Activated CD8-positive, alpha-beta T cell treated with anti-CD3 and anti-CD28 coated beads for 36 hours (primary cell): Measurements from ENCODE around the gene MAU2. TPM values are rescaled to one million over a fixed set of nuclear protein-coding genes. Genes with fewer than 3 reads are reported as not detected.

ENCODE experiments used
- ATAC-seq: fragments of 200-7000 bp; cut with Tn5 transposase; one replicate; pipeline ENCODE4 v1.10.0; 2021; ENCODE audit warnings: mild to moderate bottlenecking, moderate library complexity
- CTCF ChIA-PET: fragments of 350-600 bp; sonication (Branson Sonifier 250); formaldehyde crosslinking; loops from one replicate; lab custom pipeline; 2021; ENCODE audit warnings: antibody characterized with exemption; lab: Charles Lee
- POLR2A ChIA-PET: fragments of 350-600 bp; sonication (Branson Sonifier 250); formaldehyde crosslinking; loops from one replicate; lab custom pipeline; 2021; ENCODE audit warnings: antibody characterized with exemption; lab: Charles Lee
- DNase-seq: peaks from one replicate; pipeline ENCODE4 v3.0.0-alpha.2; 2020
- H3K27ac Mint-ChIP-seq: one replicate; pipeline ENCODE4 v1.8.0; 2021; ENCODE audit warnings: mild to moderate bottlenecking, mixed read lengths
- H3K27me3 Mint-ChIP-seq: one replicate; pipeline ENCODE4 v1.8.0; 2021; ENCODE audit warnings: mixed read lengths
- H3K36me3 Mint-ChIP-seq: one replicate; pipeline ENCODE4 v1.8.0; 2021; ENCODE audit warnings: low read depth, mixed read lengths
- H3K4me1 Mint-ChIP-seq: one replicate; pipeline ENCODE4 v1.8.0; 2021; ENCODE audit warnings: low read depth, mixed read lengths
- H3K4me3 Mint-ChIP-seq: one replicate; pipeline ENCODE4 v1.8.0; 2021; ENCODE audit warnings: mild to moderate bottlenecking, moderate library complexity, mixed read lengths
- H3K9me3 Mint-ChIP-seq: one replicate; pipeline ENCODE4 v1.8.0; 2021; ENCODE audit warnings: mixed read lengths
- CTCF ChIP-seq: fragments of 200-600 bp; IDR thresholded peaks from one replicate; pipeline ENCODE4 v1.8.0; 2022; ENCODE audit warnings: antibody characterized with exemption, mild to moderate bottlenecking
- intact Hi-C: fragments of 100-400 bp; cut with micrococcal nuclease; formaldehyde crosslinking; loops from one replicate; pipeline ENCODE4 v1.10.0; 2022
- total RNA-seq, 2 experiments: library from RNA; stranded (reverse); gene quantifications; one replicate each; pipeline ENCODE4 v1.2.3, GENCODE V29; 2021

The MAU2 gene
- total RNA-seq, 2 experiments from 2014 or later = 38.4 to 39.4 TPM

DNA sequence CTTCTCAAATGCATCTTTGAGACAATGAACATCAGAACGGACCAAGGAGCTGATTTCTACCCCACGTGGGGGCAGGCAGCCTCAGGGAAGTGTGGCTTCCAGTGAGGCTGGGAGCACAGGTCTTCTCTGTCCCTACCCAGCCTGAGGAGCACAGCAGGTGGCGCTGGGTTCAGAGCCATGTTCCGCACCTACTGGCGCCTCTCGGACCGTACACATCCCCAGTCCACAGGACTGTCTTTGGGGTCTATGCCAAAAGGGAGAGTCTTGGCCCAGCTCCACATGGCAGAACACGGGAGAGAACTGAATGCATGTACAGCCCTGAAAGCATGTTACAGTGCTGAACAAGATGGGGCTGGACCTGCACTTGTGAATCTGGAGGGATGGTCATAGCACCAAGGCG lies 22.9 kb upstream of the MAU2 start:
- no peaks in the 10 kb centered on the region for H3K27me3 Mint-ChIP-seq
- intact Hi-C loops = no loop called here
- CTCF ChIA-PET = interaction anchor here (0.7 to 1.5 kb wide), 2 partner anchors 10 to 17 kb away, joined by 3 read pairs; no protein-coding TSS in a partner anchor
- H3K27ac Mint-ChIP-seq = no peak overlapping the region
- DNase-seq (no peak), ATAC-seq (no peak)
- peaks cover 2% of the 10 kb centered on the region for H3K9me3 Mint-ChIP-seq
- TF ChIP-seq CTCF = no peak
- H3K4me1 Mint-ChIP-seq = no peaks in the 10 kb centered on the region
- POLR2A ChIA-PET = no interaction called here
- H3K4me3 Mint-ChIP-seq = no peak overlapping the region
- peaks cover 30% of the 10 kb centered on the region for H3K36me3 Mint-ChIP-seq

DNA sequence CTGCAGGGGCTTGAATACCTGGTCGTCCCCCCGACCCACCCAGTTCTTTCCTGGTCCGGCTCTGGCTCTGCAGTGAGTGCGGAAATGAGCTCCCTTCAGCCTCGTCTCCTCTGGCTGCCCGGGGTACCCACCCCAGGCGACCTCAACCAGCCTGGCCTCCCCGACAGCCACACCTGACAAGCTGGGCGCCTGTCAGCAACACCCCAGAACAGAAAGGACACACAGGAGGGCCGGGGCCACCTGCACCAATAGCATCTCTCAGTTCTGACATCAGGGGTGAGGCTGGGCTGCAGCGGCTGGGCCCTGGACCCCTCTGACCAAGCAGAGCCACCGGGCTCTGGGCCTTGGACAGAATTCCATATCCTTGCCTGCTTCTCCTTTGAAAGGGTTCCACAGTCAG lies 20.0 kb upstream of the MAU2 start:
- POLR2A ChIA-PET = interaction anchor here (1.0 to 1.2 kb wide), 2 partner anchors 10 to 109 kb away, joined by 4 to 5 read pairs; partner anchors contain the start of genes BORCS8 and RFXANK
- TF ChIP-seq CTCF = no peak
- no peak for ATAC-seq
- Mint-ChIP-seq H3K9me3 (no peaks in the 10 kb centered on the region), H3K4me3 (no peak overlapping the region), H3K27me3 (no peaks in the 10 kb centered on the region), H3K4me1 (no peaks in the 10 kb centered on the region), H3K36me3 (peaks cover 19% of the 10 kb centered on the region), H3K27ac (no peak overlapping the region)
- no peak for DNase-seq
- CTCF ChIA-PET = no interaction called here
- intact Hi-C loops = no loop called here

DNA sequence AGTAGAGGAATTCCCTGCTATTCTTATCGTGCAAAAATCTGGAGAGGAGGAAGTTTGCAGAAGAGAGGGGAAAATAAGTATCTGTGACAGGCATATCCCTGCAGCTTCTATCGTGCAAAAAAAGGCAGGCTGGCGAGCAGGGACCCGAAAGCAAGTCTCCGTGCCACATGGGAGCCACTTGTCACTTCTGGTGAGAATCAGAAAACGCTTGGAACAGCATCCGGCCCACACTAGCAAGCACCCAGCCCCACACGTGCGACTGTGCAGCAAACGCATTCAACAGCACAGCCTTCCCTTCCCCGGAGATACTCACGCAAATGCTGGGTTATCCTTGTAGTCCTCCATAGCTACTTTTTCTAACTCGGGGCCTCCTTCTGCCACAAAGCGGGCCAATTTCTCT lies 17.2 kb upstream of the MAU2 start:
- Mint-ChIP-seq H3K36me3 (peaks cover 19% of the 10 kb centered on the region), H3K27me3 (no peaks in the 10 kb centered on the region), H3K4me3 (no peak overlapping the region), H3K27ac (no peak overlapping the region), H3K9me3 (no peaks in the 10 kb centered on the region), H3K4me1 (no peaks in the 10 kb centered on the region)
- DNase-seq (no peak), ATAC-seq (no peak)
- ChIA-PET CTCF (no interaction called here), POLR2A (no interaction called here)
- no peak for TF ChIP-seq CTCF
- intact Hi-C loops = no loop called here

- no peaks in the 10 kb centered on the region for H3K9me3 Mint-ChIP-seq
- H3K36me3 Mint-ChIP-seq = peaks cover 22% of the 10 kb centered on the region
- no peak for TF ChIP-seq CTCF
- H3K27ac Mint-ChIP-seq = no peak overlapping the region
- no peaks in the 10 kb centered on the region for H3K27me3 Mint-ChIP-seq
- no peaks in the 10 kb centered on the region for H3K4me1 Mint-ChIP-seq
- no peak for DNase-seq
- intact Hi-C loops = no loop called here
- CTCF ChIA-PET = interaction anchor here (1.4 kb wide), 1 partner anchor 13 kb away, joined by 3 read pairs; no protein-coding TSS in a partner anchor
- POLR2A ChIA-PET = no interaction called here
- no peak for ATAC-seq
- no peak overlapping the region for H3K4me3 Mint-ChIP-seq
Measured at GRCh38 chr19:19304186-19304965, 16.3 kb upstream of the MAU2 start.

DNA sequence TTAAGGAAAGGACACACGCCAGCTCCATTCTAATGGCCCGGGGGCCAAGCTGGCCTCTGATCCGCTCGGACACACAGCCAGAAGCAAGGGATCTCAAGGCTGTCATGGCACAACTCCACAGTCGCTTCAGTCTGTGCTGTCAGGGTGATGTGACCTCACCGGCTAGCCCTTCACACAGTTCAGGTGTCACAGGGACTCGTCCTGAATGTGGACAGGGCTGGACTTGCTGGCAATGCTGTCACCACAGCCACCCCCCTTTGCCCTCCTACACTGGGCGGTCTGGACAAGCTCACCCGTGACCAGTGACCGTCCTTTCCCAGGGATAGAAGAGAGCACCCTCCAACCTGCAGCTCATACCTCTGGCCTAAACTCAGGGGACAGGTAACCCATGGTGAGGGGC lies 15.6 kb upstream of the MAU2 start:
- intact Hi-C loops = no loop called here
- Mint-ChIP-seq H3K4me3 (no peak overlapping the region), H3K36me3 (peaks cover 25% of the 10 kb centered on the region), H3K27ac (no peak overlapping the region), H3K4me1 (peaks cover 2% of the 10 kb centered on the region), H3K9me3 (no peaks in the 10 kb centered on the region), H3K27me3 (no peaks in the 10 kb centered on the region)
- POLR2A ChIA-PET = interaction anchor here (0.7 to 1.4 kb wide), 3 partner anchors 20 to 155 kb away, joined by 3 to 4 read pairs (median 4); no protein-coding TSS in a partner anchor
- TF ChIP-seq CTCF = no peak
- CTCF ChIA-PET = interaction anchor here (1.4 kb wide), 1 partner anchor 13 kb away, joined by 3 read pairs; no protein-coding TSS in a partner anchor
- DNase-seq (no peak), ATAC-seq (no peak)
